ENCODE results near the gene CD300LB.
"Not testable (repeated sequence)": the region's sequence is repeated elsewhere in the genome, so short reads cannot be mapped to it uniquely, and the experiment has no call there.

CD300LB gene

DNA sequence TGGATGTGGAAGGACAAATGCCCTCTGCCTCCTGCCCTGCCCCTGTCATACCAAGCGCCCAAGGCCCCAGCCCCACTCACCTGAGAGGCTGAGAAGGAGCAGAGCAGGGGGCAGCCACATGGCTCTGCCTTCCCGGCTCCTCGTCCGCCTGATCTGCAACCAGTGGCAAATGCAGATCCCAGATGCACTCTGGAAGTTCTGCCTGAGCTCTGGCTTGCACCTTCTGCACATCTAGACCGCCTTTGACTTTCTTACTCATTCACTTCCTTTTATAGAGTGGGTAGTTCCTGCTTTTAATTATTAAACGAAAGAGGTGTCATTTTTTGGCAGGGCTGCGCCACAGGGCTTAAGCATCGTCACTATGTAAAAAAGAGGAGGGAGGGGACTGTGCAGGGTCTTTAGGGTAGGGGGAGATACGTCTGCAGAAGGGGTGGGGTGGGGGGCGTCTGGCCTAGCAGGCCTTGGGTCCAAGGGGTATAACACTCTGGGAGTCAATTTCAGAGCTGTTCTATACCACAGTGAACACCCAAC lies at the start of gene CD300LB:
Gene CD300LB, minus strand, starts transcription at position 245 of the 531 bp plus-strand sequence. Its CDS starts 125 bp downstream, at position 120.
- DNase-seq = no peak

DNA sequence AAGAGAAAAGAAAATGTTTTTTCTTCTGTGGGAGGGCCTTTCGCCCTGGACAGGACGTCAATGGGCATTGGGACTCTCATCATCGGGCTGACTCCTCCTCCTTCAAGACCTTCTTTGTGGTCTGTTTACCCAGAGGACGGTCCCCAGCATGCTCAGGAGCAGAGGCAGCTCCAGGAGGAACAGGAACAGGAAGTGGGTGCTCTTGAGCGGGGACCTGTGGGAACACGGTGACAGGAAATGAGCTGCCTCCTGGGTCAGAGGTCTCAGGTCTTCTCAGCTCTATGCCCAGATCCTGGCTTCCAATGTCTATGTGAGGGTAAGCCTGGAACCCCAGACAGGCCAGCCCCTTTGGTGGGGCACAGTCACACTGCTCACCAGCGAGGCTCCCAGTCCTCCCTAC lies 48.6 kb upstream of the CD300LB start:
- DNase-seq = no peak

DNA sequence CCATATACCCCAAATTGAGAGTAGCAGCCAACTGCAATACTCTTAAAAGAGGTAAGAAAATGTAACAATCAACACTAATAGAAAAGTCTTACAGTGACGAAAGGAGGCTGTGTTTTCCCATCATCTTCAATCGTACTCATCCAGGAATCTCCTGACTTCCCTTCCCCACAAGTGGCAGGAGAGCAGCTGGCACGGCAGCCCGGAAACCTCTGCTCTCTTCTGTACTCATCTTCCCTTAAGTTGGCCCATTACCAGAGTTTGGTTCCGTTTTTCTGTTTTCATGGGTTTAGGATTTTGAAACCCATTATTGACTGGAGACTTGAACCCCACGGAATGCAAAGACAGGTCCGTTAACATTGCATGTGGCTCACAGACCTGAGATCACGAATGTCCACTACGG lies 47.7 kb upstream of the CD300LB start:
- DNase-seq = no peak

DNA sequence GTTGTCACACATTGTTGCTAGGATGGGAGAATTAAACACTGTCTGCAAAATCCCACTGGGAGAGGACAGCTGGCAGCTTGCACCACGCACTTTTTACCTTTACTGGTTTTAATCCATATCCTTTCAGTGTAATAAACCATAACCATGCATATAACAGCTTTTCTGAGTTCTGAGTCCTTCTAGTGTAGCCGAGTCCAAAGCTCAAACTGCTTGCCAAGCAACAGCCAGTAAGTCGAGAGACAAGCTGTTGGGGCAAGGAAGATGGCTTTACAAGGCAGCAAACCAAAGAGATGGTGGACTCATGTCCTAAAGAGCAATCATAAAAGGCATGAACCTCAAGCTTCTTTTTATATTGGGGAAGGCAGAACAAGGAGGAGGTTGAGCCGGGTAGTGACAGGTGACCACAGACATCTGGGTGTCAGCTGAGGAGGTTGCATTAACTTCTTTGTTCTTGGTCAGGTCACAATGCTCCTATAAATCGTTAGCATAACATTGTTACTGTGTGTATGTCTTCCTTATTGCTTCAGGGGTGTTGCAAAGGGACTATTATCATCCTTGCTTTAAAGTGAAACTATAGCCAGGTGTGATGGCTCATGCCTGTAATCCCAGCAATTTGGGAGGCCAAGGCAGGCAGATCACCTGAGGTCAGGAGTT lies 43.3 kb upstream of the CD300LB start:
- no peak for DNase-seq

DNA sequence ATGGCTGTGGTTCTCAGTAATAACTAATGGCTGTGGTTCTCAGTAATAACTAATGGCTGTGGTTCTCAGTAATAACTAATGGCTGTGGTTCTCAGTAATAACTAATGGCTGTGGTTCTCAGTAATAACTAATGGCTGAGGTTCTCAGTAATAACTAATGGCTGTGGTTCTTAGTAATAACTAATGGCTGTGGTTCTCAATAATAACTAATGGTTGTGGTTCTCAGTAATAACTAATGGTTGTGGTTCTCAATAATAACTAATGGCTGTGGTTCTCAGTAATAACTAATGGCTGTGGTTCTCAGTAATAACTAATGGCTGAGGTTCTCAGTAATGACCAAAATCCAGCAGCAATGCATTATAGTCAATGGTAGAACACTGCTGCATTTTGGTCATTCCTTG lies 42.4 kb upstream of the CD300LB start:
- not testable (repeated sequence) for DNase-seq

DNA sequence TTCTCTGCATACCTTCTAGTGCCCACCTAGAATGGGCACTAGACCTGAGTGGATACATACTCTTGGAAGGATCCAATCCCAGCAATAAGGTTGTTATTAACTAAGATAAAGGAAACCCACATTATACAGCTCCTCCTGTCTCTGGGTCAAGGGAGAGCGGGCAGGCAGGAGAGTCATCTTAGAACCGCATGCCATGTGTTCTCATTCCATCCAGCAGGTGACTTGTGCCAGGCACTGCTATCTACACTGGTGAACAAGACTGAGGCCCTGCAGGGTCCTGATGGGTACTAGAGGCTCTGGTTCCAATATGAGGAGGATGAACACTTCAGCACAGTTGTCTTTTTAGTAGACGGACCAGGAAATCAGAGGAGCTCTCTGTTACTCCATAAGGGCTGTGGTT lies 41.9 kb upstream of the CD300LB start:
- no peak for DNase-seq

DNA sequence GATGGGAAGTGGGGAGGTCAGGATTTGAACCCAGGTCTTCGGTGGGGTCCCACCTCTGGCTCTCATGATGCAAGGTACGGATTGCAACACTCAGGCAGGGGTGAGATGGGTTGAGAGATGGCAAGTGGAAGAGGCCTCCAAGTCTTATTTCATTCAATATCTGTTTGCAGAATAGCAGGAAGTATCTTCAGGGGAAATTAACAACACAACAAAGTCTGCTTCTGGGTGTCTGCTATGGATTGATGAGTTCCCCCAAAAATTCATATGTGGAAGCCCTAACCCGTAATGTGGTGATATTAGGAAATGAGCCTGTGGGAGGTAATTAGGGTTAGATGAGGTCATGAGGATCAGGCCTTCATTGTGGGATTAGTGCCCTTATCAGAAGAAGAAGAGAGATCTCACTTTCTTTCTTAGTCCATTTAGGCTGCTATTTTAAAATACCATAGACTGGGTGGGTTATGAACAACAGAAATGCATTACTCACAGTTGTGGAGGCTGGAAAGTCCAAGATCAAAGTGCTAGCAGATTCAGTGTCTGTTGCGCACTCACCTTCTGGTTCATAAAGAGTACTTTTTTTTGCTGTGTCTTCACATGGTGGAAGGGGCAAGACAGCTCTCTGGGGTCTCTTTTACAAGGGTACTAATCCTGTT lies 40.5 kb upstream of the CD300LB start:
- DNase-seq = no peak

DNA sequence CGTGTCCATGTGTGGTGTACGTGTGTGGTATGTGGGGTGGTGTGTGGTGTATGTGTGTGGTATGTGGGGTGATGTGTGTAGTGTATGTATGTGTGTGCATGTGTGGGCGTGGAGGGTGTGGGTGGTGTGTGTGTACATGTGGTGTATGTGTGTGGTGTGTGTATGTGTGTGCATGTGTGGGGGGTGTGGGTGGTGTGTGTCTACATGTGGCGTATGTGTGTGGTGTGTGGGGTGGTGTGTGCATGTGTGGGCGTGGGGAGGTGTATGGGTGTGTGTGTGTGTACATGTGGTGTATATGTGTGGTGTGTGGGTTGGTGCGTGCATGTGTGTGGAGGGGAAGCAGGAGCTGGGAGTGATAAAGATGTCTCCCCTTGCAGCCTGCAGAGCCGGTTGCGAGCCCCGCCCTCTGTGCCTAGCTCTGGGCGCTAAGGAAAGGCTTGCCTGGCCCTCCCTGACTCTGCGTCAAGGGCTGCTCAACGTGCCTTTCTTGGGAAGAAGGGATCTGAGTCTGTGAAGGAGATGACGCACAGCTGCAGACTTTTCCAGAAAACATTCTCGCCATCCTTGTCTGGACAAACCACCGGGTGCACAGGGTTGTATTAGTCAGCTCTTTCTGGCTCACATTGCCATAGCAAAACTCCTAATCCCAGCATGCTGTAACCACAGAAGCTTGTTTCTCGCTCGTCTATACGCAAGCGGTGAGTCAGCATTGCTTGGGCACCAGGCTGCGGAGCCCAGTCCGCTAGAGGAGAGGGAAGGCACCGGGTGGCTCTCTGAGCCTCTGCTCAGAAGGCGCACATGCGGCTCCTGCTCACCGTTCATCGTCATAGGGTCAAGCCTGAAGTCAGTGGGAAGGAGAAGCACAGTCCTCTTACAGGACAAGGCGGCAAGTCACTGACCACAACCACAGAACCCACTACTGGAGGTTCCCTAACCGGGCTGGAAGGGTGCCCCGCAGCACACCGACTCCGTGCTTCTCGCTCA lies 38.0 kb upstream of the CD300LB start:
- no peak for DNase-seq

DNA sequence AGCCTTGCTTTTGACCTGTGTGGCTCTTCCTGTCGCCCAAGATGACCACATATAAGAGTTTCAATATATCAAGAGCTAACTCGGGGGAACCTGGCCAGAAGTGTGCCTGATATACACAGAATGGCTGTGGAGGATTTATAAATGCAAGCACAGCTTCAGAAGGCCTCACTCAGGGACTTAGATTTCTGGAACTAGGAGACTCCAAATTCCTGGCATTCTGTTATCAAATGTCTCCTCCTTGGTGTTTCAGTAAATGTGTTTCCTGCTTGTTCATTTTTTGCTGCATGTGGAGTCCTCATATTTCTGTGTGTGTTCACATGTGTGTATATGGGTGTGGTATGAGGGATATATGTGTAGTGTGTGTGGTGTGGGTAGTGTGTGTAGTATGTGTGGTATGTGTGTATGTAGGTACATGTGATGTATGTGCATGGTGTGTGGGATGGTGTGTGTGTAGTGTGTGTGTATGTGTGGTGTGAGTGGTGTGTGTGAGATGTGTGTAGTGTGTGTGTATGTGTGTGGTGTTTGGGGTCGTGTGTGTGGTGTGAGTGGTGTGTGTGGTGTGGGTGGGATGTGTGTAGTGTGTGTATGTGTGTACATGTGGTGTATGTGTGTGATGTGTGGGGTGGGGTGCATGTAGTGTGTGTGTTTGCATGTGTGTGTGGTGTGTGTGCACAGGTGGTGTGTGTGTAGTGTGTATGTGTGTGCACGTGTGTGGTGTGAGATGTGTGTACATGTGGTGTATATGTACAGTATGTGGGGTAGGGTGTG lies 37.0 kb upstream of the CD300LB start:
- no peak for DNase-seq

DNA sequence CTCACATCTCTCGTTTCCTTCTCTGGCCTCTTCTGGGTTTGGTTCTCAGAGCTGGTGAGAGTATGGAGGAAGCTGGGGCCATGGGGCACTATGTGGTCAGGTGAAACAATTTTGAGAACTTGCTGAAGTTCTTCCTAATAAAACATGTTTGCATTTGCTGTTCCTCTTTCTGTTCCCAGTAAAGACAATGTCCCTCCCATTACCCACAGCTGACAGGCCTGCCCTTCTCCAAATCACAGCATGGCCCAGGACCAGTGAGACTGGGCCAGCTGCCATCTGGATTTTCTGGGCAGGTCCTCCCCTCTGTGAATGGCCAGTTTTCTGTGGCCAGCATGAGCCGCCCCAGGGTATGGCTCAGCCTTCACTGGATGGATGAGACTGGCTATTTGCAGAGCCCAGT lies 36.1 kb upstream of the CD300LB start, which contains the start of gene CD300H:
Gene CD300H, minus strand, starts transcription at position 113 of the 400 bp plus-strand sequence.
- DNase-seq = no peak

DNA sequence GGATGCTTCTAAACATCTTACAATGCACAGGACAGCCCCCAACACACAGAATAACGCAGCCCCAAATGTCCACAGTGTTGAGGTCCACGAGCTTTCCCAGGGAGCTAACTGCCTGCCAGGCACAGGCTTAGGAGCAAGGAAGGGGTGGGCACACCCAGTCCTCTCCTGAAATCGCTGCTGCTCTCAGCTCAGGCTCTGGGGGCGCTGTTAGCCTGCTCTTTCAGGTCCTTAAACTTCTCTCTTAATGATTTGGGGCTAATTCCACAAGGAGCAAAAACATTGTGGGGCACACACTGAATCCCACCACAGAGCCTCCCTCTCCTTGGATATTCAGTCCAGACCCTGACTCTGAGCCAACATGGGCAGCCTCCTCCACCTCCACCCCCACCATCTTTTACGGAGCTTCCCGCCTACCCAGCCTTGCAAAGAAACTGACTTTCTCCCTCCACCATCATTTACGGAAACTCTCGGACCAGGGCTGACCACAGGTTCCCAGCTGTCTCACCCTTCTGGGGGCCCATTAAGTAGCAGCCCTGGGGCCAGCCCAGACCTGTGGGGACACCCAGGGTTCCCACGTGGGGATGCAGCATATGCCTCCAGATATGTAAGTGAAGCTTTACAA lies 35.0 kb upstream of the CD300LB start:
- DNase-seq = peak; percentile 10

DNA sequence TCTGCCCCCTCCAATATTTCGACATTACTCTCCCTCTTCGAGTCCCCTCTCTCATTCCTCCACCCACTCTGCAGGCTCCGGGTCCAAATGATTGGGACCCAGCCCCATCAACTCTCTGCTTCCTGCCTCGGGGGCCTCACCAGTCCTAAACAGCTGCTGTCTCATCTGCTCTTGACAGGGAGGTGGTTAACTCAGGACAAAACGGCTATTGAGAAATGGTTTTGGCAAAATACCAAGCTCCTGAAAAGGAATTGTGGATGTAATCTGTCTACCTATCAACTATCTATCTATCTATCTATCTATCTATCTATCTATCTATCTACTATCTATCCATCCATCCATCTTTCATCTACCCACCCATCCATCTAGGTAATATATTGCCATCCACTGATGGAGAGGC lies 33.9 kb upstream of the CD300LB start:
- DNase-seq = no peak

DNA sequence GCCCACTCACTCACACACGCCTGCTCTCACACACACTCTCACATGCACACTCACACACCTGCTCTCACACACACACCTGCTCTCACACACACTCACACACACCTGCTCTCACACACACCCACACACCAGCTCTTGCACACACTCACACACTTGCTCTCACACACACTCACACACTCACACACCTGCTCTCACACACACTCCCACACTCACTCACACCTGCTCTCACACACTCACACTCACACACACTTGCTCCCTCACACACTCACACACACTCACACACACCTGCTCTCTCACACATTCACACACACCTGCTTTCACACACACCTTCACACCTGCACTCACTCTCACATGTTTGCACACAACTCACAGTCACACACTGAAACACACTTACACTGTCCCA lies 32.1 kb upstream of the CD300LB start:
- DNase-seq = no peak

DNA sequence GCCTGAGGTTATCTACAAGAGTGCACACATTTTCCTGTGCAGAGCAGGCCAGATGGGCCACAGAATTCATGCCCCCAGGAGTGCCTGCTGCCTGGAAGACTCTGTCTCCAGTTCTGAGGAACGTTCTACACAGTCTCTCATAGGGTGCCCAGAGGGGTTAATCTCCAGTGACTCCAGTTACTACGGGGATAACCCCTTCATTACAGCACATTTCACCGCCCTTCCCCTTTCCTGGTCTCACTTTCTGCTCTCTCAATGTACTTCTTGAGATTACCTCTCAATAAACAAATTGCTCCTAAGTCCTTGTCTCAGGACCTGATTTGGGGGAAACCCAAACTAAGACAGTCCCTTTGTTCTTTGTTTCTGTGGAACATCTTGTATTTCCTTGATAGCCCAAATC lies 30.3 kb upstream of the CD300LB start:
- DNase-seq = no peak

DNA sequence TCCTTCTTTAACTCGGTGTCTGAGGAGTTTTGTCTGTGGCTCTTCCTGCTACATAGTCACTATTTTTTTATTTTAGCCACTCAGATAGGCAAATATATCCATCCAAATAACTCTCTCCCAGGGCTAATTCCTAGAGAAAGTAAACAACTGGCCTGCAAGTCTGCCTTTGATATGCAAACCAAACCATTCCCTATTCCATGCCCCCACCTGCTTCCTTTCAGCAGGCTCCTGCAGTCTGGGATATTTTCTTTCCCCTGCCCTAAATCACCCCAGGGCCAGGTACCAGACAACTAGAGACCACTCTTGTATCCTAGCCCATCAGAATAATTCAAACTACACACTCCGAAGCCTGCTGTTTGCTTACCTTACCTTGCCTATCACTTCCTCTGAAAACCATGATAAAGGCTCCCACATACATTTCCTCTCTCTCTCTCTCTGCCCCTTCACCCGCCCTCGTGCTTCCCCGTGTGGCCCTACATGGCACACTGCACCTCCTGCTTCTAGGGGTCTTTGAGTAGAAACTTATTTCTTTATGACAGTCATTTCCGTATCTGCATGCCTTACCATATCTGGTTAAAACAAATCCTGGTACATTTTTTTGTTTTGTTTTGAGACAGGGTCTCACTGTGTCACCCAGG lies 27.7 kb upstream of the CD300LB start:
- DNase-seq = no peak

DNA sequence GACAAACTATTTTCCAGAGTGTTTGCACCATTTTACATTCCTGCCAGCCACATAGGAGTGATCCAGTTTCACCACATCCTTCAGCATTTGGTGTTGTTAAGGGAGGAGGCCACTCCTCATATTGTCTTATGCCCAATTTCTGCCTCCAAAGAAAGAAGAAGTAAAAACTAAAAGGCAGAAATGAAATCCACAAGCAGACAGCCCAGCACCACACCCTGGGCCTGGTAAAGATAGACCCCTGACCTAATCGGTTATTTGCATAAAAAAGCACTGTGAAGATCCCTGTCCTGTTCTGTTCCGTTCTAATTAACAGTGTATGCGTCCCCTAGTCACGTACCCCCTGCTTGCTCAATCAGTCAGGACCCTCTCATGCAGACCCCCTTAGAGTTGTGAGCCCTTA lies 27.1 kb upstream of the CD300LB start:
- not testable (repeated sequence) for DNase-seq

DNA sequence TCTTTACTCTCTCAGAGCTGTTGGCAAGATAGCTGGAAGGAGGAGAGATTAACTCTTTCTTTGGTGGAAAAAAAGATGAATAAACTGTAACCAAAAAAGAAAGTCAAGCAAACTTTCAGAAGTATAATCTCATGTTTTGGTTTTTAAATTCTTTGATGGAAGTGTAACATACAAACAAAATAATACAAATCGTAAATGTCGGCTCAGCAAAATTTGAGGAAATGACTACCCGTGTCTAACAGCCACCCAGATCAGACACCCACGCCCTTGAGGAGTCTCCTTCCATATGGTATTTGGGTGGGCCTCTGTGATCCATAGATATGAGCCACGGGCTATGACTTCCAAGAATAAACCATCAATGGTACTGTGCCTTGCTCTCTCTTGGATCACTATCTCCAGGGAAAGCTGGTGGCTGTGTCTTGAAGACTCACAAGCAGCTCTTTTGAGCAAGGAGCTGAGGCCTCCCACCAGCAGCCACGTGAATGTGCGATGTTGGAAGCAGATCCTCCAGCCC lies 24.2 kb upstream of the CD300LB start:
- DNase-seq = no peak

DNA sequence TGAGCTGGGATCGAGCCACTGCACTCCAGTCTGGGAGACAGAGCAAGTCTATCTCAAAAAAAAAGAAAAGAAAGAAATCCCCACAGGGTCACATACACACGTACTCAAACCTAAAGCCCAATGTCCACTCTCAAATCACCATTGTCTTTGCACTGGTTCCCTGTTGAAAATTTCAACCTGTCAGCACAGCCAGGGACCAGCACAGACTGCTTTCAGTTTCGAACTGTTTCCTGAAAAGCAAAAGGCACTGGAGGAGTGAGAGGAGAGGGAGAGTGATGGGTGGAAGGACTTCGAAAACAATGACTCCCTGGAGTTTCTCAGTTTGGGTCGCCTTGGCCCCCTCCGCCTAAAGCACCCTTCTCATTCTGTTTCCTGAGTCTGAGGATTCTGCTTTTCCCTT lies 23.6 kb upstream of the CD300LB start:
- DNase-seq = no peak

DNA sequence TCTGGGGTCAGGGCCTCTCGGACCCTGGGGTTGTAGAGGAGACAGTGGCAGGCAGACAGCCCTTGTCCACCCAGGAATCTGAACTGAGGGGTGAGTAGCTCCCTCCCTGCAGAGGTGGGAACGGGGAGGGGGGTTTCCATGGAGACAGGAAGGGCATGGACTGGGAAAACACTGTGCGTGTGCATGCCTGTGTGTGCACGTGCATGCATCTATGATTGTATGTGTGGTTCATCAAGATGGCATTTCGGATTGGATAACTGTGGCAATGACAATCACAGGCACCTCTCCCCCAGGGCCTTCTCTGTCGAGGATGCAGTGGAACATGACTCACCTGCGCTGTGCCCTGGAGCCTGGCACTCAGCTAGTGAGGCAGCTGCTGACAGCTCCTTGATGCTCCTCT lies 20.8 kb upstream of the CD300LB start:
- DNase-seq = no peak

DNA sequence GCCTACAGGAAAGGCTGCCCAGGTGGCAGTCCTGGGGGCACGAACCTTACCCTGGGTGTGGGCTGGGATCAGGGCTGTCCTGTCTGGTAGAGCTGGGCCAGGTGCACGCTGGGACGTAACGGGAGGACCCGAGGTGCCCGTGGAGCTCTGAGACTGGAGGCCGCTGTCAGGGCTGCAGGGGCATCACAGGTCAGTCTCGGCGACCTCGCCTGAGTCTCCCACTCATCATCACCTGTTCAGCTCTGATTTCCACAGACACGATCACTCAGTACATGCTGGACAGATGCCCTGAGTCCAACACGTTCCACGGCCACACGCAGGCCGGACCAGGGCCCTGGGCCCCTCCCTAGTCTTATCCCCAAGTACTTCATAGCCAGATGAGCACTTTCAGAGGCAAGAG lies 19.3 kb upstream of the CD300LB start:
- DNase-seq = no peak

DNA sequence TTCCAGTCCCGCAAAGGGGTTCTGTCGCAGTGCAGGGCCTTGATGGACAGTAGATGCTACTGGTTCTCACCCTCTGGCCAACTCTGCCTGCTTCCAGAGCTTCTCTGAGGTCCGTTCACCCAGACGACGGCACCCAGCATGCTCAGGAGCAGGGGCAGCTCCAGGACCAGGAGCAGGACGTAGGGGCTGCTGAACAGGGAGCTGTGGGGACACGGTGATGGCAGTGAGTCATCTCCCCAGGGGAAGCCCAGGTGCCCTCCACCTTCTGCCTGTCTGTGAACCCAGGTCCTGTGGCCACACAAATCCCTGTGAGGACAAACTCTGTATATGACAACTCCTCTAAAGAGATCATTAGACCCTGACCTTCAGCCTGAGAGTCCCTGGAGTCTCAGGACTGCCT lies 18.1 kb upstream of the CD300LB start:
- DNase-seq = no peak
